ENCODE results near the gene CASP1.
"Not testable (repeated sequence)": the region's sequence is repeated elsewhere in the genome, so short reads cannot be mapped to it uniquely, and the experiment has no call there.

Gene CASP1

GRCh38 chr11:105045676-105046296, 10.8 kb upstream of the CASP1 start:
- no peak for TF ChIP-seq CTCF (IDR thresholded peaks at IDR 0.05)

- not testable (repeated sequence) for TF ChIP-seq CTCF (IDR thresholded peaks at IDR 0.05)
Measured at GRCh38 chr11:105044557-105045524, 9.9 kb upstream of the CASP1 start, which contains the start of gene CARD16. Gene CARD16, minus strand, starts transcription at chr11:105045335. Its CDS starts 38 bp downstream, at chr11:105045297.

GRCh38 chr11:105042178-105042577, 7.2 kb upstream of the CASP1 start:
- TF ChIP-seq CTCF (IDR thresholded peaks at IDR 0.05), result no peak

- no peak for TF ChIP-seq CTCF (IDR thresholded peaks at IDR 0.05)
Measured at GRCh38 chr11:105040703-105041102, 5.8 kb upstream of the CASP1 start.

- TF ChIP-seq CTCF (IDR thresholded peaks at IDR 0.05), result no peak
Measured at GRCh38 chr11:105033781-105034180, 1.2 kb downstream of the CASP1 start.

- no peak for TF ChIP-seq CTCF (IDR thresholded peaks at IDR 0.05)
Measured at GRCh38 chr11:105033343-105033742, 1.6 kb downstream of the CASP1 start.

- TF ChIP-seq CTCF (IDR thresholded peaks at IDR 0.05), result no peak
Measured at GRCh38 chr11:105032495-105032894, 2.4 kb downstream of the CASP1 start.
